NCI-H460 (cell line): ENCODE results near the gene PDE6A. TPM values are rescaled to one million over a fixed set of nuclear protein-coding genes. Genes with fewer than 3 reads are reported as not detected.

ENCODE experiments used
- DNase-seq: peaks from one replicate; pipeline ENCODE4 v3.0.0-alpha.2; 2016; ENCODE audit warnings: low read depth; ENCODE audit errors: extremely low read depth
- polyA plus RNA-seq: library from polyadenylated mRNA; depleted of rRNA; stranded (reverse); fragments of >200 nt; gene quantifications from 2 replicates; pipeline ENCODE4 v1.2.3, GENCODE V29; 2014; cell fraction: nucleus; rRNA removed
- total RNA-seq: library from RNA; depleted of rRNA; stranded (reverse); fragments of >200 nt; shearing (Covaris generic); gene quantifications from 2 replicates; pipeline ENCODE4 v1.2.3, GENCODE V29; 2014; rRNA removed

Gene PDE6A
- 0.02 TPM in 1 of 2 replicates, not detected in the other for total RNA-seq
- 0.04 and 0.15 TPM in 2 replicates for polyA plus RNA-seq

DNA sequence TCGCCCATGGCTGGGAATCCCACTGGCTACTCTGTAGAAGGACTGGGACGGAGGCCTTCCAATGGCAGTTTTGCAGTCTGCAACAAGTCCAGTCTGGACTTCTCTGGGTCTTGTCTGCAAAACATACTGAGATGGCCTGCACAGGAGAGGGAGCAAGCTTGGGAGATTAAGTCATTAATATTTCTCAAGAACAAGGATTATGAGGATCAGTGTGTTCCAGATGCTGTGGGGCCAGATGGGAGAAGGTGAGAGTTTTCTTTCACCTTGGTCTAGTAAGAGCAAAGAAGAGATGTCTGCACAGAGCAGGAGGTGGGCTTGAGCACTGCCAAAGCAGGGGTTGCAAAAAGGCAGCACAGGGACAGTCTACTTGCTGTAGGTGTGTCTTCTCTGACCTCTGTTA is at the start of gene PDE6A:
TSS of gene PDE6A (minus strand) at position 128 of the 400 bp plus-strand sequence. CDS start at position 8, 120 bp downstream.
- no peak for DNase-seq

DNA sequence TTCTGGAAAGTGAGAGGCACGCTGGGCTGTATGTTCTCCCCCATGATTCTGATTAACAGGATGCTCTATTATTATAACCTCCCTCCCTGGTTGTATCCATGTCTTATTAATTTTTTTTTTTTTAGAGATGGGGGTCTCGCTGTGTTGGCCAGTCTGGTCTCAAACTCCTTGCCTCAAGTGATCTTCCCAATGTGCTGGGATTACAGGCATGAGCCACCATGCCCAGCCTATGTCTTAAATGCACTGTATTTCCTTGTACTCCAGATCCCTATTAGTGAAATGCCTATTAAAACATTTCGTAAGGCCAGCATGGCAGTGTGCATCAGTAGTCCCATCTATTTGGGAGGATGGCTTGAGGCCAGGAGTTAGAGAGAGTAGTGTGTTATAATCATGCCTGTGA is 48.9 kb upstream of the PDE6A start:
- no peak for DNase-seq

DNA sequence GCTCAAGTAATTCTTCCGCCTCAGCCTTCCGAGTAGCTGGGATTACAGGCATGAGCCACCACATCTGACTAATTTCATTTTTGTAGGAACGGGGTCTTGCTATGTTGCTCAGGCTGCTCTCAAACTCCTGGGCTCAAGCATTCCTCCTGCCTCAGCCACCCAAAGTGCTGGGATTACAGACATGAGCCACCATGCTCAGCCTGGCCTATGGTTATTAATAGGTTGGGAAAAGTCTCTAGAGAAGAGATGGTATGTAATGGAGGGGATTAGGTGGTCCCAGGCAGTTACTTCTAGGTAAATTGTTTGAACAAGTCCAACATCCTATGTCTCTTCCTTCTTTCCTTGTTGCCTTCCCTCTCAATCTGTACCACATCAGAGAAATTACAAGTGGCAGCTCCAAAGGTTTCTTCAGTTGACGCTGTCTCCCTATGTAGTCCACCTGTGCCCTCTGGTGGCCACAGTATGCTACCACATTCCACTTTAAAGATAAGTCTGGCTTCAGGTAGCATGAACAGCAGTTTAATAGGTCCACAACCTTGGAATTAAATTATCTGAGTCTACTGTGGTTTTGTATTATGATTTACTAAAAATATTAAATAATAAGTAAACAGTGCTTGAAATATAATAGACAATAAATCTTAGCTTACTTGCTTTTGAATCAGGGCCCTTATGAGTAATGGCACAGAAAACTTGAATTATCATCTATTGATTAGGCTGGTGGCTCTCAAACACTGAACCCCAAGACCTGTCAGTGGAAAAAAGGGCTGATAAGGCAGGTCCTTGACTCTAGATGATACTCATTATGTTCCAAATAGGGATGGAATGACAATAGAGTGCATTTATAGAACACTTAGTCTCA is 46.2 kb upstream of the PDE6A start:
- DNase-seq = peak; percentile 79

DNA sequence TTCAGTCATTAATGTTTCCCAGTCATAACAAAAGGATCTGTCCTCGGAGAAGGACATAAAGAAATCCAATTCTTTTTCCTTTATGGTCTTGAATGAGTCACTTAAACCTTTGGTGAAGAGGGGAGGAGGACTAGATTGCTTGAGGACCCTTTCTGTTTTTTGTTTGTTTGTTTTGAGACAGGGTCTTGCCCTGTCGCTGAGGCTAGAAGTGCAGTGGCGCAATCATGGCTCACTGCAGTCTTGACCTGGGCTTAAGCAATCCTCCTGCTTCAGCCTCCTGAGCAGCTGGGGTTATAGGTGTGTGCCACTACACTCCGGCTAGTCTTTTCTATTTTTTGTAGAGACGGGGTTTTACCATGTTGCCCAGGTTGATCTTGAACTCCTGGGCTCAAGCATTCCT is 43.5 kb upstream of the PDE6A start:
- DNase-seq = no peak

DNA sequence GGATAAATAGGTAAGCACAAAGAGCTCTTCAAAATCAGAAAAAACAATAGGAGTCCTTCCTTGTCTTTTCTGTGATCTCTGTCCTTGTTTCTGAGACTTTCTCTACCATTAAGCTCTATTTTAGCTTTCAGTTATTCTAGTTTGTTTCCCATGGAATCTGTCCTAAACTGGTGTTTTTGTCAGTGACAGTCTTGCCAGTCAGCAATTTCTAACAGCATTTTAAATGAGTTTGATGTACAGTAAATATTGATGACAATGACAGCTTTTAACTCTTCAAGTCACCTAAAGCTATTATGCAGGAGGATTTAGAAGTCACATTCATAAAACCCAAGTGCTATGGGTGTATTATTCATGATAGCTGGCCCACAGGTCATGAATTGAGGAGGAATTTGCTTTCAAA is 37.9 kb upstream of the PDE6A start:
- DNase-seq = no peak

DNA sequence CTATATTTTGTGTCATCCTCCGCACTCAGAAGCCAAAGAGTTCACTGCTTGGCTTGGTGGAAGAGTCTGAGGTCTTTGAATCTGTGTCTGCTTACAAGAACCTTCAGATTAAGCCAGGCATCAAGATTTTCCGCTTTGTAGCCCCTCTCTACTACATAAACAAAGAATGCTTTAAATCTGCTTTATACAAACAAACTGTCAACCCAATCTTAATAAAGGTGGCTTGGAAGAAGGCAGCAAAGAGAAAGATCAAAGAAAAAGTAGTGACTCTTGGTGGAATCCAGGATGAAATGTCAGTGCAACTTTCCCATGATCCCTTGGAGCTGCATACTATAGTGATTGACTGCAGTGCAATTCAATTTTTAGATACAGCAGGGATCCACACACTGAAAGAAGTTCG is 36.6 kb upstream of the PDE6A start:
- DNase-seq = no peak

DNA sequence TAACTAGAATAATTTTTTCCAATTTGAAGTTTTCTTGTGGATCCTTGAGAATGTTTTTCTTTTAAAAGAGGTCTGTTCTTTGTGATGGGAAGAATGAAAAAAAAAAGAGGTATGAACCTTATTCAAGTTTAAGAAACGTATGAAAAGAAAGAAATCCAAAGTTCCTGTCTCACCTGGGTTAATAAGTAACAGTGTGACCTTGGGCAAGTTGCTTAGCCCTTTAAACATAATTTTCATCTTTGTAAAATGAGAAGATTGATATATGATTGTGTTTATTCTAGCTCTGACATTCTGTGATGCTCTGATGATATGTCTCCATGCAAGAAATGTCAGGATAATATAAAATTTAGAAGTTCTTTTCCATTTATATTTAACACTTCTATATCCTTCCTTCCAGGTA is 35.3 kb upstream of the PDE6A start:
- DNase-seq = no peak

DNA sequence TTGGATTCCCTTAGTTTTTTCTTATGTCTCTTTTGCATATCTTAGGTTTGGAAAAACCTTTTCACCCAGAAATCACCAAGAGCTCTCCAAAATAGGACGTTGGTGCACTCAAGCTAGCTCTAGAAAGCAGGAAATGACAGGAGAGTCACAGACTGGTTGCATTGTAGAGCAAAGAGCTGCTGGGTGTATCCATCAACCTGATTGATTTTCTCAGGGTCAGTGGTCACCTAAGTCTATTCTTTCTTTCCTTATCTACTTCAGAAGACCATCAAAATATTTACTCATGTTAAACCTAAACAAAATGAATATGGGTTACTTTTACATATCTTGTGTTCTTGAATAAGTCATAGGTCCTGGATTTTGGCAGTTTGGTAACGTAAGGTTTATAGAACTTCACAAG is 30.8 kb upstream of the PDE6A start:
- no peak for DNase-seq

DNA sequence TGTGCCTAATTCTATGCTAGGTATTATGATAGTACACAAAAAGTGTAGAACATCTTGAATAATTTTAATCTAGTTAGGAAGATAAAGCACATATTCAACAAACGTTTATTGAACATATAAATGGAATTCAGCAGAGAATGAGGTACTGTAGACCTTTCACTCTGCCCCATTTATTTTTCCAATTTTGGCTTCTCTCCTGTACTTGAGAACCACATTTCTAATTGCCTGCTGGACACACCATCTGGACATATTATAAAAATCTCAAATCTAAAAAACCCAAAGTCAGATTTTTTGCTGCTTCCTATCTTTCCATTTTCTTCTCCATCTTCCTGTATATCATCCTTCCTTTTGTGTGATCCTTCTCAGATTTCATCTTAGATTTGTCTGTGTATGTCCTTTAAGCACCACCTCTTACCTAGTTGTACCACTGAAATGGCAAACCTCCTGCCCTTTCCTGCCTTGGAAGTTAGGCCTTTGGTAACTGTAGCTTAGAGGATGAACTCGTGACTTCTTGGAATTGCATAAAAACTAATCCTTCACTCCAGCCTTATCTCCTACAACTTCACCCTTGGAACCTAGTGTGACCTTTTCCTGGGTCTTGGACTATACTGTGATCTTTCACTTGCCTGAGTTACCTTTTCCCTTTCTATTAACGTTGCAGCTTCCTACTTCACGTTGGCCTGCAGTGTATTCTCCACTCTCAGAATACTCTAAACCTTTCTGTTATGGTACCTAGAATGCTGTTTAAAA is 24.8 kb upstream of the PDE6A start:
- DNase-seq = no peak

DNA sequence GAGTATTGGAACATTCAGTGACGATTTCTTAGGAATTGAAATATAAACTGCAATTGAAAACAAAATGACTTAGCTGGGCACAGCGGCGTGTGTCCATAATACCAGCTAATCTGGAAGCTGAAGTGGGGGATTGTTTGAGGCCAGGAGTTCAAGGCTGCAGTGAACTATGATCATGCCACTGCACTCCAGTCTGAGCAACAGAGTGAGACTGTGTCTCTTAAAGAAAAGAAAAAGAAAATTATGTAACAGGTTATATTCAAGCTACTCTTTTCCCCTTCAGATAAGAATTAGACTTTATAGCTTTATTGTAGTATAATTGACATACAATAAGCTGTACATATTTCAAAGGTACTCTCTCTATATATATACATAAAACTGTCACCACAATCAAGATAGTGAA is 22.4 kb upstream of the PDE6A start:
- no peak for DNase-seq

DNA sequence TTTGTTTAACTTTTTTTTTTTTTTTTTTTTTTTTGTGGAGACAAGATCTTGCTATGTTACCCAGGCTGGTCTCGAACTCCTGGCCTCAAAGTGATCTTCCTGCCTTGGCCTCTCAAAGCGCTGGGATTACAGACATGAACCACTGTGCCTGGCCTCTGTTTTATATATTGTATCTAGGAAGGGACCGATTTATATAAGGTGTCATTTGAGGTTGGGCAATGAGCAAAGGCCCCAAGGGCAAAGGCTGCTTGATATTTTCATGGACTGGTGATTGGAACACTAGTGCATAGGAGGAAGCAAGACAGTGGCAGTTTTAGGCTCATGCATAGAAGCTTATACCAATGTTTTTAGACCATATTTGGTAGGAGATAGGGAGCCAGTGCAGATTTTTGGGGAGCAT is 19.1 kb upstream of the PDE6A start:
- no peak for DNase-seq

DNA sequence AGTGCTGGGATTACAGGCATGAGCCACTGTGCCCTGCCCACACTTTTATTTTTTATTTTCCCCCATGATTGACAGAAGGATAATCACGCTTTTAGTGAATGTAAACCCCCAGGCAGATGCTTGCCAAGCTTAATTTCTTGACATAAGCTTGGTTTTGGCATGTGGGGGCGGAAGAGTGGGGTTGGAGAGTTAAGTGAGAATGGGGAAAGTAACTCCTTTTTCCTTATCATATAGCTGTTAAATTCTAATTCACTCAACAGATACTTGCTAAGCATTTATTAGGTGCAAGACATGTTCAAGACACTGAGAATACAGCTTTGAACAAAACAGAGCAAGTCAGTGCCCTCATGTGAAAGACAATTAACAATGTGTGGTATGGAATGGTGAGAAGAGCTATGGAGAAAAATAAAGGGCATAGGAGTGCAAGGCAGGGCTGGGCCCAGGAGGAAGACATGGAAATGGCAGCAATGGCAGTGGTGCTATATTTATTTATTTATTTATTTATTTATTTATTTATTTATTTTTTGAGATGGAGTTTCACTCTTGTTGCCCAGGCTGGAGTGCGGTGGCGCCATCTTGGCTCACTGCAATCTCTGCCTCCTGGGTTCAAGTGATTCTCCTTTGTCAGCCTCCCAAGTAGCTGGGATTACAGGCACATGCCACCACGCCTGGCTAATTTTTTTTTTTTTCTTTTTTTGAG is 18.2 kb upstream of the PDE6A start:
- no peak for DNase-seq

DNA sequence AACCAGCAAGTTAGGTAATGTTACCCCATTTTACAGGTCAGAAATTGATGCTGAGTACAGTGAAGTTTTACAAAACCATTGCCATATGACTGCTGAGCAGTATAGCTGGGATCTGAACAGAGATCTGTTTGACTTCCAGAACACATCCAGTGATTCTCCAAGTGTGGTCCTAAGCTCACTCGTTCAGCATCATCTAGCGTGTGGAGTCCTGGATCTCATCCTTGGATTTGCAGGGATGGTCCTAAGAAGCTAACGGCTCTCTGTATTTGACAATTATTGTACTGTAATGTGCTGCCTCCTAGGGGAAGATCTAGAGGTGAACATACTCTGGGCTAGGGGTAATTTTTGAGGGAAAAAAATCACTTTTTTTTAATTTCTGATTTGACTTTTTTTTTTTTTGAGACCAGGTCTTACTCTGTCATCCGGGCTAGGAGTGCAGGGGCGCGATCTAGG is 17.4 kb upstream of the PDE6A start:
- DNase-seq = no peak

DNA sequence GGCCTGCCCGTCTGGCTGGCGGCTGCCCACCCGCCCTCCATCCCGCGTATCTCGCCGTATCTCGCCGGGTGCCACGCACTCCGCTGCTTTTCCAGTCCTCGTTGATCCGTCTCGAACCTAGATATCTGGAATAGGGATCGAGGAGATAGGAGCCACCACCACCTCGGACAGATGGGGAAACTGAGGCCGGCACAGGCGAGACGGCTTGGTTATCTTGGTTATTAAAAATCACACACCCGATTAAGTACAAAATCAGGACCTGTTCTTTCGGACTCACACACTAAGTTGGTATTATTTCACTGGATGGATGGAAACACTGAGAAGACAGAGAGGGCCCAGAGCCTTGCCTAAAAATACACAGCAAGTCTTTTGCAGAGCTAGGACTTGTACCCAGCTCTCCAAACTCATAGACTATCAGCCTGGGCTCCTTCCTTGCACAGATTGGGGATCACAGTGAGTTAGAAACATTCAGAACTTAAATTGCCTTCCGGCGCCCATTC is 16.6 kb upstream of the PDE6A start:
- DNase-seq = no peak

DNA sequence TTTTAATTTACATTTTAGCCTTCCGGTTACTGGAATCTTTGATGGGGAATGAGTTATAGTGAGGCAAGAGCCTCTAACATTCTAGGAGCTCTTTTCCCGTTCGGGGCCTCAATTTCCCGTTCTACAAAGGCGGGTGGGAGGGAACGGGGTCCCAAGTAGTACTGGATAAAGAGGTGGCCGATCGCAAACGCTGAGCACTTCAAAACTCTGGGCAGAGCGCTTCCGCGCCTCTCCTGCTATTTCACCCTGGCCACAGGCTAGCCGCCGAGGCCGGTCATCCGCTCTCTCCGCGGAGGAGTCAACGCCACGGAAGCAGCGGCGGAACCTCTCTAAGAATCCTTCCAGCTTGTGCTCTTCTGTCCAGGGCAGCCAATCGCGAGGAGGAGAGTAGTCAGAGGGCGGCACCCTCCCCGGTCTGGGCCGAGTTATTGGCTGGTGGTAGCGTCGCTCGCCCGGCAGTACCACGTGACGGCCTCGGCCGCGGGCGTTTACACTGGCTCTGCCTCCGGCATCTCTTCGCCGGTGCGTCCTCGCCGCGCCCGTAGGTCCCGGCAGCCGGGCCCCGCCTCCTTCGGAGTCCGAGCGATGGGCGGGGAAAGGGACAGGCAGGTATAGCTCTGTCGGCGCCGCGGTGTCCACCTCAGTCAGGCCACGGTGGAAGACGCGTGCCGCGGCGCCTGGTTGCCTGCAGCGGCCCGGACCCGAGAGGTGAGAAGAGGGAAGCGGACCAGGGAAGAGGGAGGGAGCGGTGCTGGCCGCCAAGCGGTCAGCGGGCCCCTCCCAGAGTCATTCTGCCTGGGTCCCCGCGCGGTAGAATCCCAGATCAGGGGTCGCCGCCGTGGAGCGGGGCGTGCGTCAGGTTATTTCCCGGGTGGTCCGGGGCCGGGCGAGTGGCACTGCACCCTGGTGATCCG is 15.9 kb upstream of the PDE6A start, which contains the start of gene SLC26A2:
TSS of gene SLC26A2 (plus strand) at position 487 of the 914 bp plus-strand sequence. CDS start 16,895 bp downstream, outside the sequence.
- peak; percentile 98 for DNase-seq

DNA sequence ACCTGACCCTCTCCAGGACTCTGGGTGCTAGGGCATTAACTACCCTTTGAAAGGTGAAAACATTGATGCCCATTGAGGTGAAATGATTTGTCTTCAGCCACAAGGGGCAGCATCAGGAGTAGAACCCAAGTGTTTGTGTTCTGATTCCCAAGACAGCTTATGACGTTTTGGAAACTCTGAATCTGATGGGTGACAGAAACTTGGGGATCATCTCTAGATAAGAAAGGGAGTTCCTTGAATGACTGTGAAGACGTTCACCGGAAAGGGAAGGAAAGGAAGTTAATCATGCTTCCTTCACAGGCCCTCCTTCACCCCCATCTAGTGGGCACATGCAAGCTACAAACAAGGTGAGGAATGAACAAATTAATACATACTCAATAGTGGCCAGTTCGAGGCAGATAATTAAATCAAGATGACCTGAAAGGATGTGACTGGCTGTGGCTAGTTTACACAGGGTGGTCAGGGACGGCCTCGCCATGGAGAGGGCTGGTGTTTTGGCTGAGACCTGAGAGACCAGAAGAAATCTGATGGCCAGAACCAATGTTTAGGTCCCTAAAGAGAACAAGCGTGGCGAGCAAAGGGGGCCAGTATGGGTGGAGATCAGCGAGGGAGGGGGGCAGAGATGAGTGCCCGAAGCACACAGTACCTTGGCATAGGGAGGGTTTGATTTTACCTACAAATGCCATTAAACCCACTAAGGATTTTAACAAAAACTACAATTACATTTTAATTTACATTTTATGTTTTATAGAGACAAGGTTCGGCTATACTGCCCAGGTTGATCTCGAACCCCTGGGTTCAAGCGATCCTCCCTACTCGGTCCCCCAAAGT is 15.0 kb upstream of the PDE6A start:
- peak; percentile 86 for DNase-seq

DNA sequence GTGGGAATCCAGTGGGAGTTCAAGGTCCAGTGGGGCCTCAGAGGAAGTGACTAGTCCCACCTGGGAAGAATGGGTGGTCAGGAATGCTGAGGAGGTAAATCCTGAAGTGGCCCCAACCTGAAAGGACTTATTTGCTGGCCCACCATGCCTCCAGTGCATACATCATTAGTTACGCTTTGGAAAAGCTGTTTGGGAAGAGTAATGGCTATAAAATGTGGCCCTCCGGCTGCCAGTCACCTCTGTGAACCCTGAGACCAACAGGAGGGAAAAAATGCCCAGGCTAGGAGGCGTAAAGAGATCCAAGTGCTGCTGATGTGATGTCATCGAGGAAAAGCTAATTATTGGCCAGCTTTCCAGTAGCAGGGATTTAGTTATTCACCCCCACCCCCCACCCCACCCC is 13.3 kb upstream of the PDE6A start:
- no peak for DNase-seq

DNA sequence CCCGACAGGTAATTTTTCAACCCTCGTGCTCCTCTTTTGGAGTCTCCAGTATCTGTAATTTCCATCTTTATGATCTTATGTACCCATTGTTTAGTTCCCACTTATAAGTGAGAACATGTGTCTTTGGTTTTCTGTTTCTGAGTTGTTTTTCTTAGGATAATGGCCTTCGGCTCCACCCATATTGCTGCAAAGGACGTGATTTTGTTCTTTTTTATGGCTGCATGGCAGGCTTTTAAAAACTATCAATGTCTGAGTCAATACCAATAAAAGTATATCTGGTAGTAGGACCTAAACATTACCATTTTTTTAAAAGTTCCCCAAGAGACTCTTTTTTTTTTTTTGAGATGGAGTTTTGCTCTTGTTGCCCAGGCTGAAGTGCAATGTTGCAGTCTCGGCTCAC is 12.1 kb upstream of the PDE6A start:
- no peak for DNase-seq

DNA sequence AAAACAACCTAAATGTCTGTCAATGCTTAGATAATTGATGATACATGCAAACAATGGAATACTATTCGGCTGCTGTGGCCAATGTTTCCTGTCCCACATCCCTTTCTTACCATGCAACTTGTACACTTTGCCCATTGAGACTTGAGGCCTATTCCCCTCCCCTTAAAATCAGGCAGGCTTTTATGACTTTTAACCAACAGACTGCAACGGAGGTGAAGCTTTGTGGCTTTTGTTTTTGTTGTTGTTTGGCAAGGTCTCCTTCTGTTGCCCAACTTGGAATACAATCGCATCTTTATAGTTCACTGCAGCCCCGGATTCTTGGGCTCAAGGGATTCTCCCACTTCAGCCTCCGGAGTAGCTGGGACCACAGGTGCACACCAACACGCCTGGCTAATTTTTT is 10.2 kb upstream of the PDE6A start:
- no peak for DNase-seq
